Lower leg skin (tissue), 3 donors: ENCODE results near the gene NAPEPLD.

Experiments used
- CTCF ChIP-seq, 3 donors: fragments of 450-650 bp; IDR thresholded peaks; one replicate each; pipeline ENCODE4 v1.5.1; 2016; ENCODE audit warnings: antibody characterized with exemption in 3 of 3, mild to moderate bottlenecking in 3 of 3, moderate library complexity in 2 of 3
- POLR2A ChIP-seq, 2 donors: fragments of 450-650 bp; IDR thresholded peaks; one replicate each; pipeline ENCODE4 v1.6.1; 2016 to 2017; ENCODE audit warnings: antibody characterized with exemption in 2 of 2, mild to moderate bottlenecking in 1 of 2, moderate library complexity in 1 of 2

GRCh38 chr7:103074519-103075336 lies 74.2 kb downstream of the NAPEPLD start, which contains the start of the genes ARMC10 and FBXL13:
- peak in 1 of 3 donors; percentile 61 for TF ChIP-seq CTCF (IDR thresholded peaks at IDR 0.05)
- no peak for TF ChIP-seq POLR2A (IDR thresholded peaks at IDR 0.05)
